NOMO-1 treated with DMSO at 0.1 percent for 48 hours (cell line): ENCODE measurements around the gene CREG1.

Experiments used
- DNase-seq: peaks from one replicate; lab custom pipeline; 2025; ENCODE audit not compliant: unreplicated experiment; lab: John Stamatoyannopoulos, UW

The CREG1 gene

GRCh38 chr1:167509587-167509986 lies 44.0 kb downstream of the CREG1 start:
- DNase-seq = no peak

GRCh38 chr1:167507719-167508118 lies 45.8 kb downstream of the CREG1 start:
- DNase-seq = no peak

GRCh38 chr1:167504467-167504827 lies 49.1 kb downstream of the CREG1 start:
- DNase-seq = no peak

GRCh38 chr1:167503626-167504466 lies 49.7 kb downstream of the CREG1 start:
- no peak for DNase-seq

GRCh38 chr1:167502719-167503462 lies 50.7 kb downstream of the CREG1 start:
- no peak for DNase-seq

- DNase-seq = no peak
Observed at GRCh38 chr1:167502192-167502551, 51.4 kb downstream of the CREG1 start.

GRCh38 chr1:167501515-167502191 lies 51.9 kb downstream of the CREG1 start:
- no peak for DNase-seq

GRCh38 chr1:167500283-167500860 lies 53.2 kb downstream of the CREG1 start:
- DNase-seq = no peak

GRCh38 chr1:167499664-167500101 lies 53.9 kb downstream of the CREG1 start:
- DNase-seq = peak; percentile 51

GRCh38 chr1:167499106-167499505 lies 54.5 kb downstream of the CREG1 start:
- no peak for DNase-seq

GRCh38 chr1:167496797-167497619 lies 56.6 kb downstream of the CREG1 start:
- DNase-seq = peak; percentile 42

GRCh38 chr1:167493372-167493771 lies 60.2 kb downstream of the CREG1 start:
- no peak for DNase-seq

GRCh38 chr1:167492481-167492910 lies 61.1 kb downstream of the CREG1 start:
- no peak for DNase-seq

- peak; percentile 15 for DNase-seq
Observed at GRCh38 chr1:167491586-167492461, 61.7 kb downstream of the CREG1 start.
